Loucy (cell line): ENCODE results near the gene ZGRF1.
"Not testable (repeated sequence)": the region's sequence is repeated elsewhere in the genome, so short reads cannot be mapped to it uniquely, and the experiment has no call there.

Source experiments
- CTCF ChIP-seq: fragments of 200-600 bp; sonication (generic); conservative IDR thresholded peaks from 2 replicates; pipeline ENCODE4 v1.5.1; 2014; ENCODE audit warnings: mild to moderate bottlenecking, antibody characterized with exemption, low read length
- EZH2phosphoT487 ChIP-seq: fragments of 200-600 bp; IDR thresholded peaks from 2 replicates; pipeline ENCODE4 v1.6.1; 2018; ENCODE audit warnings: antibody characterized with exemption, mild to moderate bottlenecking, moderate library complexity, borderline replicate concordance

- TF ChIP-seq EZH2phosphoT487, CTCF: not testable (repeated sequence)
These were observed 114.3 kb downstream of the ZGRF1 start for GRCh38 chr4:112522431-112522830.
